ENCODE data around the gene TRHDE.

TRHDE gene

GRCh38 chr12:72272091-72272661, at the start of gene TRHDE:
Gene TRHDE, plus strand, starts transcription at chr12:72272370. Its CDS starts 274 bp downstream, at chr12:72272644.
- DNase-seq: peak; percentile 77

- no peak for DNase-seq
These were observed 45.7 kb upstream of the TRHDE start for GRCh38 chr12:72226510-72226909.

GRCh38 chr12:72228424-72228823, 43.7 kb upstream of the TRHDE start:
- DNase-seq: no peak

- no peak for DNase-seq
These were observed 41.6 kb upstream of the TRHDE start for GRCh38 chr12:72230589-72230988.

GRCh38 chr12:72234886-72235285, 37.3 kb upstream of the TRHDE start:
- DNase-seq: peak; percentile 18

- DNase-seq: no peak
These were observed 36.0 kb upstream of the TRHDE start for GRCh38 chr12:72236071-72236705.

GRCh38 chr12:72241552-72241951, 30.6 kb upstream of the TRHDE start:
- DNase-seq: no peak

- no peak for DNase-seq
These were observed 29.2 kb upstream of the TRHDE start for GRCh38 chr12:72242946-72243345.

GRCh38 chr12:72246370-72246769, 25.8 kb upstream of the TRHDE start:
- DNase-seq: no peak

- peak; percentile 20 for DNase-seq
These were observed 21.8 kb upstream of the TRHDE start for GRCh38 chr12:72250346-72250745.

- no peak for DNase-seq
These were observed 15.4 kb upstream of the TRHDE start for GRCh38 chr12:72256725-72257124.

- peak; percentile 79 for DNase-seq
These were observed 10.3 kb upstream of the TRHDE start for GRCh38 chr12:72261885-72262284.

GRCh38 chr12:72264548-72265175, 7.5 kb upstream of the TRHDE start:
- peak; percentile 63 for DNase-seq

- DNase-seq: peak; percentile 31
These were observed 4.2 kb upstream of the TRHDE start for GRCh38 chr12:72267974-72268373.

- DNase-seq: peak; percentile 9
These were observed 3.8 kb upstream of the TRHDE start for GRCh38 chr12:72268386-72268785.

- DNase-seq: peak; percentile 17
These were observed 2.7 kb upstream of the TRHDE start for GRCh38 chr12:72269491-72269890.

- DNase-seq: no peak
These were observed 1.9 kb upstream of the TRHDE start for GRCh38 chr12:72270246-72270645.

GRCh38 chr12:72270961-72271360, 1.2 kb upstream of the TRHDE start:
- peak; percentile 39 for DNase-seq

- DNase-seq: peak; percentile 96
These were observed 599 bp upstream of the TRHDE start for GRCh38 chr12:72271451-72272090.

- DNase-seq: peak; percentile 77
These were observed 745 bp downstream of the TRHDE start for GRCh38 chr12:72272731-72273498.

- DNase-seq: no peak
These were observed 1.3 kb downstream of the TRHDE start for GRCh38 chr12:72273499-72273837.

GRCh38 chr12:72273851-72274351, 1.7 kb downstream of the TRHDE start:
- DNase-seq: peak; percentile 41

- peak; percentile 37 for DNase-seq
These were observed 2.8 kb downstream of the TRHDE start for GRCh38 chr12:72274931-72275330.
